ENCODE measurements around the gene TYW1. TPM values are rescaled to one million over a fixed set of nuclear protein-coding genes. Genes with fewer than 3 reads are reported as not detected.
"Not testable (repeated sequence)": the region's sequence is repeated elsewhere in the genome, so short reads cannot be mapped to it uniquely, and the experiment has no call there.

TYW1 gene
- polyA plus RNA-seq, 1 donor: 26.3 TPM

- DNase-seq: not testable (repeated sequence)
These were observed 246.2 kb downstream of the TYW1 start for GRCh38 chr7:67242871-67243270.

- not testable (repeated sequence) for DNase-seq
These were observed 251.7 kb downstream of the TYW1 start for GRCh38 chr7:67248364-67248763.

- DNase-seq: no peak
These were observed 255.4 kb downstream of the TYW1 start for GRCh38 chr7:67251986-67252558.

- DNase-seq: not testable (repeated sequence)
These were observed 258.4 kb downstream of the TYW1 start for GRCh38 chr7:67255076-67255475.

GRCh38 chr7:67257779-67258178 is 261.1 kb downstream of the TYW1 start:
- not testable (repeated sequence) for DNase-seq

- DNase-seq: not testable (repeated sequence)
These were observed 262.7 kb downstream of the TYW1 start for GRCh38 chr7:67259363-67259762.

- not testable (repeated sequence) for DNase-seq
These were observed 263.5 kb downstream of the TYW1 start for GRCh38 chr7:67260166-67260586.

GRCh38 chr7:67264000-67264399 is 267.4 kb downstream of the TYW1 start:
- not testable (repeated sequence) for DNase-seq

GRCh38 chr7:67266070-67266469 is 269.4 kb downstream of the TYW1 start:
- DNase-seq: not testable (repeated sequence)

- no peak for DNase-seq
These were observed 271.3 kb downstream of the TYW1 start for GRCh38 chr7:67267914-67268313.

- not testable (repeated sequence) for DNase-seq
These were observed 273.3 kb downstream of the TYW1 start for GRCh38 chr7:67269916-67270315.

Other genes starting within 250 kb of the TYW1 start
- 83.9 TPM for gene TMEM248, start 75.6 kb upstream of the TYW1 start, polyA plus RNA-seq (ENCODE audit: insufficient read length)
- gene SBDS, start 1.2 kb upstream of the TYW1 start, polyA plus RNA-seq (ENCODE audit: insufficient read length): 116 TPM